ENCODE measurements around the gene SKI.

DNA sequence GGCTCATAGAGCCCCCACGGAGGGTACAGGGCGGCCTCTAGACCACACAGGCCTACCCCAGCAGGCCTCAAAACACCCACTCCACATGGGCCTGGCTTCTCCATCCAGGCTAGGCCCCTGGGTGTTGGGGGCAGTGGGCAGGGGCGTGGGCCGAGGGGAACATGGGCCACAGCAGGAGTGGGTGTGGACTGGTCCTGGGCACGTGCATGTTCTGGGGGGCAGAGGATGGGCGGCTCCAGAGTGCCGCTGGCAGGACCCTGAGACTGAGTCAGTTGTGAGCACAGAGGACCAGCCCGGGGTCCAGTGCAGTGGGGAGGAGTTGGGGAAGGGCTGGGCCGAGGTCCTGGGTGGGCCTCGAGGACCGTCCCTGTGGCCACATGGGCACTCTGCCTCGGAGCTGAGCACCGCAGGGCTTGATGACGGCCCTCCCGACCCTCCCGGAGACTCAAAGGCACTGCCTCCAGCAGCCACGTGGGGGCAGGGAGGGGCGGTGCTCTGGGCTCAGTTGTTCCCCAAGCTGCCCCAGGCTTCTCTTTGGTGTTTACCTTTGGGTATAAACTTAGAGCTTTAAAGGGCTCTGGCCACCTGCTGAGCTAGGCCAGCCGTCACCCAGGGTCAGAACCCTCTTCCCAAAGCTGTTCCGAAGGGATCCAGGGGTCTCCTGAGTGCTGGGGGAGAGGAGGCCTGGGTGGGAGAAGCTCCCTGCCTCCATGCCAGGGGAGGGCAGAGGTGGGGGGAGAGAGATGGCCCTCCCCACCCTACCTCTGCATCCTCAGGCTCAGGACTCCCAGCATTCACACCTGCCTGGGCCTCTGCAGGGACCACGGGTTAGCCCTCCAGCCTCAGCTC, 83.3 kb downstream of the SKI start:
- no peak for TF ChIP-seq EZH2 (IDR thresholded peaks at IDR 0.05)
- TF ChIP-seq POLR2AphosphoS5 (IDR thresholded peaks at IDR 0.05; ENCODE audit: borderline replicate concordance, low read depth, low read length) = peak; percentile 22; the same call in 1 of the 2 replicates
- no peak for TF ChIP-seq FOXP2 (optimal IDR thresholded peaks at IDR 0.05; ENCODE audit: control extremely low read depth, extremely low read length, insufficient read depth)

Measured in SK-N-MC (cell line).